ENCODE results near the gene PEBP1.

- TF ChIP-seq CTCF (IDR thresholded peaks at IDR 0.05) (no peak), POLR2A (IDR thresholded peaks at IDR 0.05) (no peak)
These were observed 37.5 kb upstream of the PEBP1 start for GRCh38 chr12:118098401-118098800.
